NCI-H2196 treated with DMSO at 0.1 percent for 48 hours (cell line): ENCODE results near the gene IQGAP1.
A peak's percentile ranks its signal among the peaks of the same experiment; 100 is the strongest.
"Not testable (repeated sequence)": the region's sequence is repeated elsewhere in the genome, so short reads cannot be mapped to it uniquely, and the experiment has no call there.

Experiments used
- DNase-seq: peaks from one replicate; lab custom pipeline; 2025; ENCODE audit not compliant: unreplicated experiment; lab: John Stamatoyannopoulos, UW

The IQGAP1 gene

DNA sequence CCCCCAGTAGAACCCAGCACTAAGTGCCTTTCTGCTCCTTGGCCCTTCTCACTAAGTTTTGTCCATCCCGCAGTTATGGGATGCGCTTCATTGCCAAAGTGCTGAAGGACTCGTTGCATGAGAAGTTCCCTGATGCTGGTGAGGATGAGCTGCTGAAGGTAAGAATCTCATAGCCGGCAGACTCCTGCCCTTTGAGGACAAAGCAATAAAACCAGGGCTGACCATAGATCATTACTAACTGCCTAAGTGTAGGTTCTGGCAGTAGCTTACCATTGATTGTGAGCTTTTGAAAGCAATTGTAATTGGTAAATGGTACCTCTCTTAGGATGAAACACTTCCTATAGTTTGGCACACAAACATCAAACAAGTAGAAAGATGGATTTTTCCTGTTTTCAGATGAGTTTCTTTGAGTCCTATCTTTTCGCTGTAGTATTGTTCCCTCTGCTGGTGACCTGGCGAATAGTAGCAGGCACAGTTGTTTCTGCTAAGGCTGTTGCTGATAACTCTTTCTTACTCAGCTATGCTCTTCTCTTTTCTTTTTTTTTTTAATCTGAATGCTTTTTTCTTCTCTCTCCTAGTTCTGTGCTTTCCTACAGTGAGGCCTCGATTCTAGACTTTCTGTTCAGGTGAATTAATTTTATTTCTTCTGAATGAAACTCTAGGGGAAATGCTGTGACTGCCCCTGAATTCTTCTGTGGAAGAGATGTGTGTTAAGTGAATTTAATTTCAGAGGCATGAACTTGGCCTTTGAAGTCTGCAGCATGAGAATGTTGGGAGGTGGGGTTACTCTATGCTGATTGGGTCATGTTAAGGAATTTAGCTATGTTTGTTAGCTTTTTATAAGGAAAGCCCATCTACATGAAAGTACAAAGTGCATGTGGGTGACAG lies 94.3 kb downstream of the IQGAP1 start:
- no peak for DNase-seq

DNA sequence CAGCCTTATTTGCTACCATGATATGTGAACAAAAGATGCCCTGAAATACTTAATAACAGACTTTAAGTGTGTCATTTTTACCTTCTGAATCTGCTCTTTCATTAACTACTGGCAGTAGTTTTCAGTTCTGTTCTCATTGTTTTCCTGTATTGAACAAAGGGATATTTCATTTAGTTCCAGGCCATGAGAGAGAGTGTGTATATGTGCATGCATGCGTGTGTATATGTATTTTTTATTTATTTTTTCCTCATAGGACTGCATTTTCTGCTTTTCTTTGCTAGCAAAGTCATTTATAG lies 94.9 kb downstream of the IQGAP1 start:
- no peak for DNase-seq

DNA sequence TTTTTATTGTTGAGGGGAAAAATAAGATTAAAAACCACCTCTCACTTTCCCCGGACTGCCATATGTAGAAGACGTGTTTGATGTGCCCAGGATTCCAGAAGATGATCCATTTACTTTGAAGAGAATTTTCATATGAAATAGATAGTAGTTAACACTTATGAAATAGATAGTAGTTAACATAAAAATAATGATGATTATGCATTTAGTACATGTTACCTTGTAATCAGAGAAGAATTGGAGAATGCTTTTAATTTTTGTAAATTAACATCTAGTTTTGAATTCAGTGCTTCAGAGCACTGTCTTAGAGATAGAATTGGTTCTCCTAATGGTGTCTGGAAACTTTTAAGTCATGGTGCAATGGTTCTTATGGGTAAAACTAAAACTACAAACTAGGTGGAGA lies 95.6 kb downstream of the IQGAP1 start:
- no peak for DNase-seq

DNA sequence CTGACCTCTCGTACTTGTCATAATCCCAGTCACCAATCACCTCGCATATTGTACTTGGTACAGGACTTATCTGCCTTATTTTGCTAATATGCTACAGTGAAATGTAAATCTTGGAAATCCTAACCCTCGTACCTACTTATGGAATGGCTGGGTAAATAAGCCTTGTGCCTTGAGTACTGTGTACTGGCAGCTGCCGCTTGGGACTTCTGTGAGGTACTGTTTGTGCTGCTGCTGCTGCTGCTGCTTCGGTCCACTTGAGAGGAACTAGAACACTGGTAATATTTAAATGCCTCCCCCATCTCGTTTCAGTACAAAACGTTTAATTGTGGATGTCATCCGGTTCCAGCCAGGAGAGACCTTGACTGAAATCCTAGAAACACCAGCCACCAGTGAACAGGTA lies 99.1 kb downstream of the IQGAP1 start:
- DNase-seq: no peak

DNA sequence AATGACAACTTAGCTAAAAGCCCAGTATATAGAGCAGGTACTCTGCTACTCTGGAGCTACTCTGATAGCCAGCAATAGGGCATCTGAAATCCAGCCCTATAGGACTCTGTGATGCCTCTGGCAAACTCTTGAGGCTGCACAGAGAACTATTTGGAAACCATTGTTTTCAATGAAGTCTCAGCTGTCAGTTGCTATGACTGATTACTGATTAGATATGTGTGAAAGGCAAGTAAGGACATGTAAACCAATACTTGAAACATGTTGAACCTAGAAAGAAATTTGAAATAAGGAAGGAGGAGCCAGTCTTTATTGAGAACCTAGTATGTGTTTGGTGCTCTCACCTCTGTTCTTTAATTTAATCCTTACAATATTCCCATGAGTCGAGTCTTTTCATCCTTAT lies 101.5 kb downstream of the IQGAP1 start:
- DNase-seq: no peak

DNA sequence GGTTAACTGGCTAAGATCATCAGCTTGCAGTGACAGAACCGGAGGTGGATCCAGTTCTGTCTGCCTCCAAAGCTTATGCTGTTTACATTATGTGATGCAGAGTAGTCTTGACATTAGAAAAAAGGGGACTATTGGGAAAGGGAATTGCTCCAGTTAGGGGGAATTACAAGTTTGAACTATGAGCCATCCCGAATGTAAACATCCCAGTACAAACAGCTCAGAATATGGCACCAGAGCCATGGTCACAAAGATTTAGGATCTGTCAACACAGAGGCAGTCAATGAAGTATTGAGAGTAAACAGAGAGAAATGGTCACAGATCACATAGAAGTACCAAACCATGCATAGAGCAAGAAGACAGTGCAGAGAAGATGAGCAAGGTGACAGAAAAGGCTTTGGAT lies 101.9 kb downstream of the IQGAP1 start:
- no peak for DNase-seq

DNA sequence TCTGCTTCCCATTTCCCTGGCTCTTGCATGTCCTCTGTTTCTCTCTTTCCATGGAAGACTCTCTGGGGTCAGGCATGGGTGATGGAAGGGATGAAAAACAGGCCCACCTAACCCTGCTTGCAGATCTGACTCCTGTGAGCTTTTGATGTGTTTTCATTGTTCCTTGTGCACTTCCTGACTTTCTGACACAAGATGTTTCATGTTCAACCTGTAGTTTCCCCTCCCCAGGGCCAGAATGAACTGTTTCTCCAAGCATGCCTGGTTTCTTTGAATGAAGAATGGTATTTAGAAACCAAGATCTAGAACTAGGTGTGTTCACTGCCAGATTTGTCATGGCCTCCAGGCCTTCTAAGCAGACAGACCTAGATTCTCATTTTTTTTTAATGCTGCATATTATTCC lies 105.6 kb downstream of the IQGAP1 start:
- no peak for DNase-seq

DNA sequence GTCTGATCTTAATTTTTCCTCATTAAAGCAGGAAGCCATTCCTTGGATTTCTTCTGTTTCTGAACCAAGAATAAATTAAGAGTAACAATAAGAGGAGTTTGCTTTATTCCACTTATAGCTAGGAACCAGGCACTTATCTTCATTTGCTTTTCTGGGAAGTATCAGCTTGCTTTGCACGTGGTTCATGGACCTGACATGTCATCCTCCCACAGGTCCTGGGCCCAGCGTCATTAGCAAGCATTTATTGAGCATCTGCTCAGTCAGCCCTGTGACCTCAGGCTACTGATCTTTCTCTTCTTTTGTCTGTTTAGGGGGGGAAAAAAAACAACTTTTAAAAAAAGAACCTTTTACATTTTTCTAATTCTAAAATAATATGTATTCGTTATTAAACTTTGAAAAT lies 107.0 kb downstream of the IQGAP1 start:
- DNase-seq: no peak

DNA sequence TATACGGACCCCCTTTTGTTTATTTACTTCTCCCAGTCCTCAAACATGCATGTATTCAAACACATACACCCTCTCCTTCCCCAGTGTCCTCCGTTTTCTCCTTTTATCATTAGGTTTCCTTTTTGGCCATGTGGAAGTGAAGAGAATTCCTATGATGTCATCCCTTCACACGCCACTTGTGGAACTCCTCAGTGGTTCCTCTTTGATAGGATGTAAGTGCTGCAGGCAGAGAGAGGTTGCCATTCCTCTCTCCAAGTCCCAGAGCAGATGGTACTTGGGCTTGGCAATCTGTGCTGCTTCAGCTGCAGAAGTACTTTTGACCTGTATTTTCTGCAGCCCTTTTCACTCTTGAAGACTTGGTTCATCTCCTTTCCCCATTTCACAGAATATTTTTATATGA lies 108.7 kb downstream of the IQGAP1 start:
- DNase-seq: no peak

DNA sequence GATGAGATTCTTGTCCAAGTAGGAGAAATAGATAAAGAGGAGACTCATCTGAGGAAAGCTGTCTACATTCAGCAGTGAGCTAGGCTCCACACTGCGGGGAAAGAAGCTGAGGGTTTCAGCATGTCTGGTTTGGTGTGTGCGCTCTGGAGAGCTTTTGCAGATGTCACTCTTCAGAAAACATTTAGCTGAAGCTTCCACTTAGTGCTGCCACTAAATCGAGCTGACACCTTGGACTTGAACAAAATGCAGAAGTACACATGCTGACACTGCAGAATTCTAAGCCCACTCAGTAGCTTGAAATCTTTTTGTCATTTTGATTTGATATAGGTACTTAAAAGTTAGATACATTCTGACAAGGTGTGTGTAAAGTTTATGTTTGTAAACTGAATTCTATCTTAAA lies 109.3 kb downstream of the IQGAP1 start:
- DNase-seq: no peak

DNA sequence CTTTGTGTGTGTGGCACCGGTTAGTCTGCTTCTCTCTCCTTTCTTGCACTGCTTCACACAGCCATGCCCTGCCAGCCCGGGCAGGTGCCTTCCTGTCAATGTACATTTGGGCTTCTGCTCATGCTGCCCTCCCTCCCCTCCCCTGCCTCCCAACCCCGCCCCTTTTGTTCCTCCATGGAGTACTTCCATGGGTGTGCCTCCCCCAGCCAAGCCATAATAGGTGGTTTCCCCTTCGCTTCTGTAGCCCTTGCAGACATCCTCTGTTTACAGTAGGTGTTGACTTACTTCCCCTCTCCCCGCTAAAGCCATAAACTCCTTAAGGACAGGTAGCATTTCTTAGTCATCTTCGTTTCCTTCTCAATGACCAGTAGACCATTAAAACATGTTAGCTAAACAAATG lies 109.9 kb downstream of the IQGAP1 start:
- DNase-seq: peak; percentile 11

DNA sequence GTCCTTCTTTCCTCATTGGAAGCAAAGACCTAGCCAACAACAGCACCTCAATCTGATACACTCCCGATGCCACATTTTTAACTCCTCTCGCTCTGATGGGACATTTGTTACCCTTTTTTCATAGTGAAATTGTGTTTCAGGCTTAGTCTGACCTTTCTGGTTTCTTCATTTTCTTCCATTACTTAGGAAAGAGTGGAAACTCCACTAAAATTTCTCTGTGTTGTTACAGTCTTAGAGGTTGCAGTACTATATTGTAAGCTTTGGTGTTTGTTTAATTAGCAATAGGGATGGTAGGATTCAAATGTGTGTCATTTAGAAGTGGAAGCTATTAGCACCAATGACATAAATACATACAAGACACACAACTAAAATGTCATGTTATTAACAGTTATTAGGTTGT lies 112.1 kb downstream of the IQGAP1 start:
- DNase-seq: no peak

DNA sequence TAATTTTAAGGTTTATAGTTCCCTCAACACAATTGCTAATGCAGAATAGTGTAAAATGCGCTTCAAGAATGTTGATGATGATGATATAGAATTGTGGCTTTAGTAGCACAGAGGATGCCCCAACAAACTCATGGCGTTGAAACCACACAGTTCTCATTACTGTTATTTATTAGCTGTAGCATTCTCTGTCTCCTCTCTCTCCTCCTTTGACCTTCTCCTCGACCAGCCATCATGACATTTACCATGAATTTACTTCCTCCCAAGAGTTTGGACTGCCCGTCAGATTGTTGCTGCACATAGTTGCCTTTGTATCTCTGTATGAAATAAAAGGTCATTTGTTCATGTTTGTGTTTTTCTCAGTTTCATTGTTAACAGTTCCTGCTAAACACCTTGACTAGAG lies 113.9 kb downstream of the IQGAP1 start:
- no peak for DNase-seq

DNA sequence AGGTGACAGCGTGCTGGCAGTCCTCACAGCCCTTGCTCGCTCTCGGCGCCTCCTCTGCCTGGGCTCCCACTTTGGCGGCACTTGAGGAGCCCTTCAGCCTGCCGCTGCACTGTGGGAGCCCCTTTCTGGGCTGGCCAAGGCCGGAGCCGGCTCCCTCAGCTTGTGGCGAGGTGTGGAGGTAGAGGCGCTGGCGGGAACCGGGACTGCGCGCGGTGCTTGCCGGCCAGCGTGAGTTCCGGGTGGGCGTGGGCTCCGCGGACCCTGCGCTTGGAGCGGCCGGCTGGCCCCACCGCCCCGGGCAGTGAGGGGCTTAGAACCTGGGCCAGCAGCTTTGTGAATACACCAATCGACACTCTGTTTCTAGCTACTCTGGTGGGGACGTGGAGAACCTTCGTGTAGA lies 122.7 kb downstream of the IQGAP1 start:
- DNase-seq: not testable (repeated sequence)

DNA sequence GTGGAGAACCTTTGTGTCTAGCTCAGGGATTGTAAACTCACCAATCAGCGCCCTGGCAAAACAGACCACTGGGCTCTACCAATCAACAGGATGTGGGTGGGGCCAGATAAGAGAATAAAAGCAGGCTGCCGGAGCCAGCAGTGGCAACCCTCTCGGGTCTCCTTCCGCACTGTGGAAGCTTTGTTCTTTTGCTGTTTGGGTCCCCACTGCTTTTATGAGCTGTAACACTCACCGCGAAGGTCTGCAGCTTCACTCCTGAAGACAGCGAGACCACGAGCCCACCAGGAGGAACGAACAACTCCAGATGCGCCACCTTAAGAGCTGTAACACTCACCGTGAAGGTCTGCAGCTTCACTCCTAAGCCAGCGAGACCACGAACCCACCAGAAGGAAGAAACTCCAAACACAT lies 123.2 kb downstream of the IQGAP1 start:
- not testable (repeated sequence) for DNase-seq

DNA sequence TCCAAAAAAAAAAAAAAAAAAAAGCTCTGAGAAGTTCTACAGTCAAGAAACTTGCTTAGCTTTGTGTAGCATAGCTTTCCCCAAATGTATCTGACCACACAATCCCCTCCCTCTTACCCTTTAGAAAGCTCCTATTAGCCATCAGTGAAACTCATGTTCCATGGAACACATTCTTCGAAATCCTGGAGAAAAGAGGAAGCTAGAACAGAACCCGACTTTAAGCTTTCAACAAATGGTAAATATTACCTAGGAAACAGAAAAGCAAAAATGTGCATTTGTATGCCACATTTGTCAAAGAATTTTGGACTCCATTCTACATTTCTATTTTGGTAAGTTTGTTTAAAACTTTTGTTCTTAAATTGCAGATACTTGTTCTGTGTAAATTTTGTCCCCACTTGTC lies 124.2 kb downstream of the IQGAP1 start:
- DNase-seq: no peak

DNA sequence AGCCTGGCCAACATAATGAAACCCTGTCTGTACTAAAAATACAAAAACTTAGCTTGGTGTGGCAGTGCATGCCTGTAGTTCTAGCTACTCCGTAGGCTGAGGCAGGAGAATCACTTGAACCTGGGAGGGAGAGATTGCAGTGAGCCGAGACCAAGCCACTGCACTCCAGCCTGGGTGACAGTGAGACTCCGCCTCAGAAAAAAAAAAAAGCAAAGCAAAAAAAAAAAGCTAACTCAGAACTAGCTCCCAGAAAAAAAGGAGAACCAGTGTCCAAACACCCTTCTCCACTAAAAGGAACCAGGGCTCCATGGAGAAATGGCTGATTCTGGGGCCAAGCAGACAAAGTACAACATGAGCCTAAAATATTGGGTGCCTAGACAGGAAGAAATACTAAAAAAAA lies 124.9 kb downstream of the IQGAP1 start:
- DNase-seq: no peak

DNA sequence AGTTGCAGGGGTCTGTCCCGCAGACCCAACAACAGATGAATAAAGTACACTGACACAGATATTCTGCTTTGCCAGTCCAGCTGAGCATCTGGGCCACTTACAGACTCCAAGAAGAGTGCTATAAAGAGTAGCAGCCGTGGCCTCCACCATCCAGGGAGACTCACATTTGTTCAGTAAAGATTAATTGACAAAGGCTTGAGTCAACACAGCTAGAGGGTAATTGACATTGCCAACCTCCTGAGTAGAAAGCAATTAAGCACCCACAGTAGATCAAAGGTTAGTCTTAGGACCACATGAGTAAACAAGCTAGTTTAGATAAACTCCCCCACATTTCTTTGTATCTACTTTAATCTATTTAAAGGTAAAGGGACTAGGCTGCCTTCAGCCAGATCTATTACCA lies 125.4 kb downstream of the IQGAP1 start:
- DNase-seq: no peak

DNA sequence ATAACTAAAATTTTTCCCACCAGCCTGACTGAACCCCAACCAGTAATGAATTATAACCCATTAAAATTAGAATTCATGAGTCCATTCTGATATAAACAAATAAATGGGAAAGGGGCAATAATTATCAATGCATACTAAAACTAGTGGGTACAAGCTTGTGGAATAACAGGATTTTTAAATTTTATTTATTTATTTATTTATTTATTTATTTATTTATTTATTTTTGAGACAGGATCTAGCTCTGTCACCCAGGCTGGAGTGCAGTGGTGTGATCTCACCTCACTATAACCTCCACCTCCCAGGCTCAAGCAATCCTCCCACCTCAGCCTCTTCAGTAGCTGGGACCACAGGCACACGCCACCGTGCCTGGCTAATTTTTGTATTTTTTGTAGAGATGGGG lies 125.9 kb downstream of the IQGAP1 start:
- DNase-seq: not testable (repeated sequence)

DNA sequence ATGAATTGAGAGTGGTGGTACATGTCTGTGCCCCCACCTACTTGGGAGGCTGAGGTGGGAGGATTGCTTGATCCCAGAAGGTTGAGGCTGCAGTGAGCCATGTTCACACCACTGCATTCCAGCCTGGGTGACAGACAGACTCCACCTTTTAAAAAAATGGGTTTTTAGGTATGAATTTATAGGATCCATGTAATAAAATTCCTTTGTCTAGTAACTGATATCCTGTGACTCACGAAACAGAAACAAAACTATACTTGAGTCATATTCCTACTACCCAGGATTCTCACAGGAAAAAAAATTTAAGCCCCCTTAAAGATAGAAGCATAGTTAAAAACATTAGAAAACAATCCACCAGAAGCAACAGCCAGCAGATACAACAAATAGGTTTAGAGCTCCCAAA lies 131.6 kb downstream of the IQGAP1 start:
- DNase-seq: no peak

DNA sequence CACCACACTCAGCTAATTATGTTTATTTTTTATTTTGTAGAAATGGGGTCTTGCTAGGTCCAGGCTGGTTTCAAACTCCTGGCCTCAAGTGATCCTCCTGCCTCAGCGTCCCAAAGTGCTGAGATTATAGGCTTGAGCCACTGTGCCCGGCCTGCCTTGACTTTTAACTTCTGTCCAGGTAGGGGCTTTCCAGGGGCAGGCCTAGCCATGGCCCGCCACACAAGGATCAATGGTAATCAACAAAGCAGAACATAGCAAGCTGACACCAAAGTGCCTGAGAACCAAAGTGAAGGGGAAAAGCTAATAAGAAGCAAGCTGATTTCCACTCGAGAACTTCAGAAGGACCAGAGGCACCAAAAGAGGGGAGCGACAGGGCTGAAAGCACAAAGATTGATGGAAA lies 132.3 kb downstream of the IQGAP1 start:
- DNase-seq: no peak

DNA sequence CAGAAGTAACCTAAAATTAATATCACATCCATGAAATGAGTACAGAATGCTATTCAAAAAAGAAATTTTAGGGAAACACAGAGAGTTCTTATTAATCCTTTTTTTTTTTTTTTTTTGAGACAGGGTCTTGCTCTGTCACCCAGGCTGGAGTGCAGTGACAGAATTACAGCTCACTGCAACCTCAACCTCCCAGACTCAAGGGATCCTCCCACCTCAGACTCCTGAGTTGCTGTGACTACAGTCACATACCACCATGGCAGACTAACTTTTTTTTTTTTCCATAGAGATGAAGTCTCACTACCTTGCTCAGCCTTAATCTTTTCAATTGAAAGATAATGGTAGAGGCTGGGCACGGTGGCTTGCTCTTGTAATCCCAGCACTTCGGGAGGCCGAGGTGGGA lies 135.3 kb downstream of the IQGAP1 start:
- DNase-seq: no peak

DNA sequence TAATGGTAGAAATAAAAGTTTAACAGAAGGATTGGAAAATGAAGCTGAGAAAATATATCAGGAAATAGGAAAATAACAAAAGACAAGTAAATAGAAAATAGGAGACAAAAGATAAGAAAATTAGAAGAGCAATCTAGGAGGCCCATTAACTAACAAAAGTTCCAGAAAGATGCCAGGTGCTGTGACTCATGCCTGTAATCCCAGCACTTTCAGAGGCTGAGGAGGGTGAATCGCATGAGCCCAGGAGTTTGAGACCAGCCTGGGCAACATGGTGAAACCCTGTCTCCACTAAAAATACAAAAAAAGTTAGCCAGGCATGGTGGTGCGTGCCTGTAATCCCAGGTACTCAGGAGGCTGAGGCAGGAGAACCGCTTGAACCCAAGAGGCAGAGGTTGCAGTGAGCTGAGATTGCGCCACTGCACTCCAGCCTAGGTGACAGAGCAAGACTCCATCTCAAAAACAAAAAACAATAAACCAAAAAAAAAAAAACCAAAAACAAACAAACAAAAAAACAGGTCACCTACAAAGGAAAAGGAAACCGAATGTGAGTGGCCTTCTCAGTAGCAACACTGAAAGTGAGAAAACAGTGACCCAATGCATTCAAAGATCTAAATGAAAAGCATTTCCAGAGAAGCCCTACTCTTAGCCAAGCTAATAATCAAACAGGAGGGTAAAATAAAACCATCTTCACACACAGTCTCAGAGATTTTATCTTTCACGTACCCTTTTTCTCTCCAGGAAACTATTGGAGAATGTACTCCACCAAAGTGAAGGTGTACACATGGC lies 136.2 kb downstream of the IQGAP1 start:
- DNase-seq: not testable (repeated sequence)
